ENCODE measurements around the gene PCBP1. TPM values are rescaled to one million over a fixed set of nuclear protein-coding genes. Genes with fewer than 3 reads are reported as not detected.

PCBP1 gene
- total RNA-seq, 2 donors from 2014 or later: 97.9 to 128 TPM

GRCh38 chr2:70070542-70071268, 16.6 kb upstream of the PCBP1 start:
- Histone ChIP-seq H3K4me1 (peaks cover 15% of the 10 kb centered on the region), H3K9me3 (no peaks in the 10 kb centered on the region), H3K27ac (peak overlapping the region; percentile 28 to 77 (median 60)), H3K27me3 (no peaks in the 10 kb centered on the region), H3K4me3 (no peak overlapping the region), H3K36me3 (replicated peaks in 1 of 2; ENCODE audit: insufficient read depth in 1 of 2, low read depth in 2 of 2) (no peaks in the 10 kb centered on the region)
- WGBS, 2 donors: 51 to 65% methylated on average over 13 of the region's 13 CpGs
- TF ChIP-seq CTCF (IDR thresholded peaks at IDR 0.05) (peak; percentile 58 to 94 (median 88)), POLR2A (IDR thresholded peaks at IDR 0.05) (peak in 2 of 3 donors; percentile 10 to 38)
- ATAC-seq (peak; percentile 97), DNase-seq (peak; percentile 65 to 86 (median 78))
- intact Hi-C loops (cut with DNase I): no loop called here

- WGBS, 2 donors: 84 to 90% methylated on average over 5 of the region's 5 CpGs
- Histone ChIP-seq H3K4me3 (no peak overlapping the region), H3K27ac (no peak overlapping the region), H3K9me3 (no peaks in the 10 kb centered on the region), H3K36me3 (replicated peaks in 1 of 2; ENCODE audit: insufficient read depth in 1 of 2, low read depth in 2 of 2) (peaks cover 0 to 2% of the 10 kb centered on the region in 2 donors), H3K4me1 (peaks cover 15% of the 10 kb centered on the region), H3K27me3 (no peaks in the 10 kb centered on the region)
- DNase-seq: no peak
- TF ChIP-seq CTCF (IDR thresholded peaks at IDR 0.05): no peak
- TF ChIP-seq POLR2A (IDR thresholded peaks at IDR 0.05): no peak
- intact Hi-C loops (cut with DNase I): no loop called here
- ATAC-seq: no peak
These were observed 13.8 kb upstream of the PCBP1 start for GRCh38 chr2:70073493-70073892.

- DNase-seq: no peak
- intact Hi-C loops (cut with DNase I): no loop called here
- no peak for ATAC-seq
- Histone ChIP-seq H3K27me3 (no peaks in the 10 kb centered on the region), H3K27ac (no peak overlapping the region), H3K36me3 (replicated peaks in 1 of 2; ENCODE audit: insufficient read depth in 1 of 2, low read depth in 2 of 2) (peaks cover 5 to 8% of the 10 kb centered on the region in 2 donors), H3K9me3 (no peaks in the 10 kb centered on the region), H3K4me1 (no peaks in the 10 kb centered on the region), H3K4me3 (no peak overlapping the region)
- TF ChIP-seq CTCF (IDR thresholded peaks at IDR 0.05) (no peak), POLR2A (IDR thresholded peaks at IDR 0.05) (no peak)
These were observed 8.9 kb upstream of the PCBP1 start for GRCh38 chr2:70078384-70078783.

- 87 to 94% methylated on average over 3 of the region's 3 CpGs for WGBS, 2 donors
- ATAC-seq: no peak
These were observed 6.6 kb upstream of the PCBP1 start for GRCh38 chr2:70080610-70081200.

More at GRCh38 chr2:70080610-70081200, 6.6 kb upstream of the PCBP1 start:
- intact Hi-C loops (cut with DNase I): loop anchor here (10.0 kb wide), 1 partner anchor 64 kb away; no protein-coding TSS in a partner anchor
- Histone ChIP-seq H3K4me3 (no peak overlapping the region), H3K9me3 (no peaks in the 10 kb centered on the region), H3K4me1 (peaks cover 21% of the 10 kb centered on the region), H3K36me3 (replicated peaks in 1 of 2; ENCODE audit: insufficient read depth in 1 of 2, low read depth in 2 of 2) (peaks cover 5 to 8% of the 10 kb centered on the region in 2 donors), H3K27me3 (no peaks in the 10 kb centered on the region), H3K27ac (no peak overlapping the region)
- TF ChIP-seq POLR2A (IDR thresholded peaks at IDR 0.05): no peak
- no peak for TF ChIP-seq CTCF (IDR thresholded peaks at IDR 0.05)
- no peak for DNase-seq

All from body of pancreas (tissue), 4 donors.